CD4-positive, alpha-beta T cell treated with Interleukin-15 for 4 hours (primary cell): ENCODE data around the gene STIMATE.

Experiments
- DNase-seq: peaks from one replicate; pipeline ENCODE4 v3.0.0-alpha.2; 2020; ENCODE audit warnings: low spot score

Gene STIMATE

DNA sequence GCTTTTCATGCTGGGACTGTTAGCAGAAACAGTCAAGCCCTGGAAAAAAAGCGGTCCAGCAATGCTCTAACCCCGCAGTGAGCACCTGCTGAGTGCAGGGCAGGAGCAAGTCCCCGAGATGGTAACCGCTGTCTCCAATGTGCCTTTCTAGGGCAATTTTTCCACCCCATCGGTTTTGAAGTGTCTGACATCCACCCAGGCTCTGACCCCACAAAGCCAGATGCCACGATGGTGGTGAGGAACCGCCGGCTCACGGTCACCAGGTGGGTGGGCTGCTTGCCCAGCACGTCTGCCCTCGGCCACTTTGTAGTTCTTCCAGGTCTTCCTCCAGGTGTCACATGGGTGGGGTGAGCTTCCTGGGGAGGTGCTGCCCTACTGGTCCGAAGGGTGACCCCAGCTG, 106.0 kb downstream of the STIMATE start:
- no peak for DNase-seq

DNA sequence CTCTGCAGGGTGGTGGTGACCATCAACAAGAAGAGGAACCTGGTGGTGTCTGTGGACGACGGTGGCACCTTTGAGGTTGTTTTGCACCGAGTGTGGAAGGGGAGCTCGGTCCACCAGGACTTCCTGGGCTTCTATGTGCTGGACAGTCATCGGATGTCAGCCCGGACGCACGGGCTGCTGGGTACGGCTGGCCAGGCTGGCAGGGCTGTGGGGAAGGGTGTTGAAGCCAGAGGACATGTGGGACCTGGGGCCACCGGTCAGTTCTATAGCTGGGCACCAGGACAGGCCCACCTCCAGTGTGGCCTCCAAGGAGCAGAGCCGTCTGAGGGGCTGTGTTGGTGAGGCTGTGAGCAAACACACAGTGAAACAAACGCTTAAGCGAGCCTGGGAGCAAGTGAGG, 106.6 kb downstream of the STIMATE start:
- DNase-seq = no peak

DNA sequence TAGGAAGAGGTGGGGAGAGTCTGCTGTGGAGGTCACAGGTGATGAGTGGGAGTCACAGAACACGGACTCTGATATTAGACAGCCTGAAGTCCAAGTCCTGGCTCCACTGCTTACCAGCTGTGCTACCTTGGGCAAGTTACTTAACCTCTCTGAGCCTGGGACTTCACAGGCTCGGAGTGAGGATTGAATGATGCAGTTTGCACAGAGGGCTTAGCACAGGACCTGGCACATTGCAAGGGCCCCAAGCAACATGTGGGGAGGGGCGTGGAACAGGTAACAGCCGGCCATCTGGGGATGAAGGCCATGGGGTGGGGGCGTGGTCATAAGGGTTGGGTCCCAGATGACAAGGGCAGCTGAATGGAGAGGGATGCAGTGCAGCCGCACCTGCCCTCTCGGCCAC, 107.0 kb downstream of the STIMATE start:
- no peak for DNase-seq

DNA sequence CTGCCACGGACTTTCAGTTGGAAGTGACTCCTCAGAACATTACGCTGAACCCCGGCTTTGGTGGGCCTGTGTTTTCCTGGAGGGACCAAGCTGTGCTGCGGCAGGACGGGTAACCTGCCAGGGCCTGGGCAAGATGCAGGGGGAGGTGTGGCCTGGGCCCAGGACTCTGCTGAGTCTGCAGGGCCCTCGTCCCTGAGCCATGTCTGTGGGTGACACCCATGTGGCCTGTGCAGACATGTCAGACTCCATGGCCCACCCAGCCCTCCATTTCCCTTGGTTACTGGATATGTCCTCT, 107.7 kb downstream of the STIMATE start:
- DNase-seq = no peak

DNA sequence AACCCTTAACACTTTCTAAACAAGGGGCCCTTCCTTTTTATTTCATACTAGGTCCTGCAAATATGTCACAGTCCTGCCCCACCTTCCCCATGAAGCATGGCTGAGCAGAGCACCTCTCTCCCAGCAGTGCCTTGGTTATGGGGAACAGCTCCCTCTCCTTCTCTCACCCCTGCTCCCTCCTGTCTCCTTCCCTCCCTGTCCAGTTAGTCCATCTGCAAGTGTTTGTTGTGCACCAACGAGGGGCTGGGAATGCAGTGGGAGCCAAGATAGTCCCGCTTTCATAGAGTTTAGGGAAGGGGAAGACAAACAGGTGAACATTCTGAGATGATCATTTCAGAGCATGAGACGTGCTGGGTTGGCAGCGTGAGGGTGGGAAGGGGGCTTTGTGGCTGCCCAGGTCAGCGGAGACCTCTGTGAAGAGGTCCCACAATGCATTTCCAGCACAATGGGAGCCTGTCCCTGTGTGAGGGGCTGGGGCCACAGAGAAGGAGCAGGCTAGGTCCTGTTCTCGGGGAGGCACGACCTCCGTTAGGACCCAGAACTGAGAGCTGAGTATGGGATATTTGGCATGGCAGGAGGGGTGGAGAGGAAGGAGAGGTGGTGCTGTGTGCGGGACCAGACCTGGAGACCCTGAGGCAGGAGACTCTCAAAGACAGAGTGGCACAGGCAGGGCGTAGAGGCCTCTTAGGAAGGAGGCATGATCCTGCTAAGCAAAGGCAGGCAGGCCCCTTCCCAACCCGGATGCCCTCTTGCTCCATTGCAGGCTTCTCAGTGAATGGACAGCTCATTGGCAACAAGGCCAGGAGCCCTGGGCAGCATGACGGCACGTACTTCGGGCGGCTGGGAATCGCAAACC, 108.2 kb downstream of the STIMATE start:
- DNase-seq = no peak

DNA sequence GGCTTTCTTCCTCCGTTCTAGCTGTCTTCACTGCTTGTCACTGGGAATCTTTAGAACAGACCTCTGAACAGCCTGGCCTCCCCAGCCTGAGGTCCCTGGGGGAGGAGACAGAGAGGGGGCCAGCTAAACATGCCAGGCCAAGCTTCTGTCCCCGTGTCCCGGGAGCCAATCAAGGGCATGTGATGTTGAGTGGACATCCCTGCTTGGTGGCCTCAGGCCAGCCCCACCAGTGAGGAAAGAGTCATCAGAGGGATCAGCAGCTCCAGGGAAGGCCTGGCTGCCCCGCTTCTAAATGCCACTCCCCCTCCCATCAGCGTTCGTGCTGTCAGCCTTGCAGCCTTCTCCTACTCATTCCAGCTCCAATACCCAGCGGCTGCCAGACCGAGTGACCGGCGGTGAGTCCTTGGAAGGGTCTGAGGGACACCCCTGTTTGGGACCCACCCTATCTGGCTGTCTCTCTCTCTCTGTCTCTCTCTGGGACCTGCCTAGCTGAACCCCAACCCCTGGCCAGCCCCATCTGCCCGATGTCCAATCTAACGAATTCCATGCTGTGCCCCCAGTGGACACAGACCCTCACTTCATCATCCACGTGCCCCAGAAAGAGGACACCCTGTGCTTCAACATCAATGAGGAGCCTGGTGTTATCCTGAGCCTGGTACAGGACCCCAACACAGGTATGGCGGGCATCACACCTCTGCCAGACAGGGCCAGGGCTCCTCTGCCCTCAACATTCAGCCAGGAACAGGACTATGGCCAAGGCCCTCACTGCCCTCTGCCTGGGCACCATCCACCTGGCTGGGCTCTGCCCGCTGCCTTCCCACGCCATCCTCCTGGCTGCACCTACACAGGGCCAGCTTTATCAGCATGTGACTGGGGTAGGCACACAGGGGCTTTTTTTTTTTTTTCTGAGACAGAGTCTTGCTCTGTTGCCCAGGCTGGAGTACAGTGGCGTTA, 109.4 kb downstream of the STIMATE start:
- no peak for DNase-seq

DNA sequence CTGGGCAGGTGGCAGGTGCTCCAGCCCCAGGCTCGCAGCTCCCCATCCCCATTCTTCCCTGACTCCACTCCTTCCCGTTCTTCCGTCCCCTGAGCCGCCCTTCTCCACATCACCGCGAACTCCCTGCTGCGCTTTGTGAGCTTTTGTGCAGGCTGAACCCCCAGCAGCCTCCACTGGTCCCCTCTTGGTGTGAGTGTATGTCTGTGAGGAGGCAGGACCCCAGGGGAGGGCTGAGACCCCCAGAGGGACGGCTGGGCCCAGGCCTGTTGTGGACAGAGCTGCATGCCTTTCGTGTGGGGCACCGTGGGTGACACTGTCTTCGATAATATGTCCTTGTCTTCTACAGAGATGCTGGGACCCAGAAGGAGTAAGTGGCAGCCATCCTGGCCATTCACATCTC, 110.1 kb downstream of the STIMATE start:
- no peak for DNase-seq
